B cell (primary cell): ENCODE measurements around the gene ACP1. TPM values are rescaled to one million over a fixed set of nuclear protein-coding genes. Genes with fewer than 3 reads are reported as not detected.

Source experiments
- ATAC-seq: fragments of 200-7000 bp; cut with Tn5 transposase; one replicate; pipeline ENCODE4 v1.10.0; 2021; ENCODE audit warnings: low read depth, mild to moderate bottlenecking, moderate number of reproducible peaks, moderate library complexity
- CTCF ChIA-PET: fragments of 350-600 bp; sonication (Branson Sonifier 250); formaldehyde crosslinking; loops from one replicate; lab custom pipeline; 2021; ENCODE audit warnings: antibody characterized with exemption, inconsistent platforms; lab: Charles Lee
- POLR2A ChIA-PET: fragments of 350-600 bp; sonication (Branson Sonifier 250); formaldehyde crosslinking; loops from one replicate; lab custom pipeline; 2021; ENCODE audit warnings: antibody characterized with exemption; lab: Charles Lee
- DNase-seq: peaks from one replicate; pipeline ENCODE4 v3.0.0; 2013
- H2AFZ ChIP-seq: 2 replicates; pipeline ENCODE4 v1.6.1; 2012; ENCODE audit warnings: mild to moderate bottlenecking, low read depth, low read length; ENCODE audit not compliant: insufficient read depth, poor library complexity, severe bottlenecking
- H3K27ac ChIP-seq, 2 donors: 1 replicate in 1 of 2; 2 replicates in 1 of 2; pipeline ENCODE4 v1.5.1; 2012 to 2013; ENCODE audit warnings: low read length in 2 of 2, mild to moderate bottlenecking in 2 of 2, moderate library complexity in 1 of 2
- H3K27me3 ChIP-seq, 4 experiments: fragments of 200-600 bp in 1 of 4; sonication (generic) in 1 of 4; replicated peaks in 1 of 4; 1 replicate in 2 of 4; 2 replicates in 2 of 4; pipeline versions ENCODE4 v1.6.1 to v1.7.0; 2013 to 2016; ENCODE audit warnings: low read length in 3 of 4, mild to moderate bottlenecking in 2 of 4, mixed read lengths in 1 of 4, moderate library complexity in 1 of 4; ENCODE audit not compliant: insufficient read depth in 4 of 4, control insufficient read depth in 3 of 4; ENCODE audit errors: control extremely low read depth in 1 of 4
- H3K36me3 ChIP-seq, 2 experiments: replicated peaks in 1 of 2; 1 replicate in 1 of 2; 2 replicates in 1 of 2; pipeline versions ENCODE4 v1.6.1 to v1.7.1; 2013; ENCODE audit warnings: low read length in 1 of 2; ENCODE audit not compliant: insufficient read depth in 2 of 2, control insufficient read depth in 1 of 2; ENCODE audit errors: control extremely low read depth in 1 of 2, extremely low read depth in 1 of 2
- H3K4me1 ChIP-seq, 2 donors: fragments of 200-600 bp in 1 of 2; sonication (generic) in 1 of 2; 1 replicate in 1 of 2; 2 replicates in 1 of 2; pipeline versions ENCODE4 v1.5.1 to v1.6.1; 2013 to 2017; ENCODE audit warnings: low read length in 2 of 2; ENCODE audit not compliant: control insufficient read depth in 2 of 2, insufficient read depth in 2 of 2
- H3K4me2 ChIP-seq: replicated peaks from 2 replicates; pipeline ENCODE3; 2012; ENCODE audit warnings: mild to moderate bottlenecking, low read depth, low read length; ENCODE audit not compliant: poor library complexity, severe bottlenecking
- H3K4me3 ChIP-seq, 5 experiments: fragments of 200-600 bp in 1 of 5; sonication (generic) in 1 of 5; 1 replicate in 3 of 5; 2 replicates in 2 of 5; pipeline versions ENCODE4 v1.5.1 to v1.7.0; 2011 to 2016; ENCODE audit warnings: low read length in 4 of 5, mild to moderate bottlenecking in 4 of 5, low read depth in 2 of 5, control low read depth in 1 of 5, moderate library complexity in 1 of 5; ENCODE audit not compliant: insufficient read depth in 1 of 5; ENCODE audit errors: control extremely low read depth in 1 of 5, extremely low read depth in 1 of 5
- H3K79me2 ChIP-seq: fragments of 200-600 bp; sonication (generic); one replicate; pipeline ENCODE4 v1.6.0; 2016; ENCODE audit warnings: low read length; ENCODE audit not compliant: control insufficient read depth, insufficient read depth
- H3K9ac ChIP-seq: fragments of 200-600 bp; sonication (generic); 2 replicates; pipeline ENCODE4 v1.6.1; 2017; ENCODE audit warnings: mild to moderate bottlenecking, low read length, moderate library complexity
- H3K9me3 ChIP-seq, 3 donors: one replicate each; pipeline versions ENCODE4 v1.6.1 to v1.7.1; 2013; ENCODE audit warnings: low read length in 2 of 3; ENCODE audit not compliant: control insufficient read depth in 2 of 3, insufficient read depth in 1 of 3; ENCODE audit errors: control extremely low read depth in 1 of 3
- H4K20me1 ChIP-seq: 2 replicates; pipeline ENCODE4 v1.6.0; 2012; ENCODE audit warnings: mild to moderate bottlenecking, low read length; ENCODE audit not compliant: insufficient read depth, control insufficient read depth, poor library complexity, severe bottlenecking
- H3K27ac Mint-ChIP-seq: one replicate; pipeline ENCODE4 v1.8.0; 2021; ENCODE audit warnings: mixed read lengths
- H3K27me3 Mint-ChIP-seq: one replicate; pipeline ENCODE4 v1.8.0; 2021; ENCODE audit warnings: mixed read lengths
- H3K4me1 Mint-ChIP-seq: one replicate; pipeline ENCODE4 v1.8.0; 2021; ENCODE audit warnings: mixed read lengths
- H3K4me3 Mint-ChIP-seq: one replicate; pipeline ENCODE4 v1.8.0; 2021; ENCODE audit warnings: mixed read lengths
- H3K9me3 Mint-ChIP-seq: one replicate; pipeline ENCODE4 v1.8.0; 2022; ENCODE audit warnings: mixed read lengths; ENCODE audit not compliant: insufficient read depth
- EZH2 ChIP-seq: IDR thresholded peaks from 2 replicates; pipeline ENCODE4 v1.6.1; 2012; ENCODE audit warnings: borderline replicate concordance, low read depth, mild to moderate bottlenecking, moderate library complexity, low read length; ENCODE audit not compliant: insufficient read depth, poor library complexity, severe bottlenecking
- WGBS: methylation state at CpG from one replicate; pipeline ENCODE4 v1.1.5; 2013; ENCODE audit warnings: missing lambda C conversion rate; ENCODE audit not compliant: insufficient coverage; 5-methylcytosine and 5-hydroxymethylcytosine counted together
- intact Hi-C: fragments of 100-400 bp; cut with micrococcal nuclease; formaldehyde crosslinking; loops from one replicate; pipeline ENCODE4 v1.10.0; 2022
- polyA plus RNA-seq: library from polyadenylated mRNA; depleted of rRNA; stranded (reverse); fragments of >200 nt; gene quantifications from 2 replicates; pipeline ENCODE4 v1.2.3, GENCODE V29; 2012
- total RNA-seq, 2 donors: library from RNA; stranded (reverse); fragments of 120-200 nt in 1 of 2; gene quantifications; 1 replicate in 1 of 2; 2 replicates in 1 of 2; pipeline versions ENCODE4 v1.2.3 to v1.2.4, GENCODE V29; 2013 to 2022
- TF ChIP-seq, protein P1 (sequence below): fragments of 200-600 bp; IDR thresholded peaks from one replicate; pipeline ENCODE4 v1.8.0; 2022; ENCODE audit warnings: antibody characterized with exemption, mild to moderate bottlenecking

ACP1 gene
- total and polyA plus RNA-seq, 2 donors (not counting 1 experiment from before 2014, with no cell fraction given): 70.2 to 87.8 TPM

DNA sequence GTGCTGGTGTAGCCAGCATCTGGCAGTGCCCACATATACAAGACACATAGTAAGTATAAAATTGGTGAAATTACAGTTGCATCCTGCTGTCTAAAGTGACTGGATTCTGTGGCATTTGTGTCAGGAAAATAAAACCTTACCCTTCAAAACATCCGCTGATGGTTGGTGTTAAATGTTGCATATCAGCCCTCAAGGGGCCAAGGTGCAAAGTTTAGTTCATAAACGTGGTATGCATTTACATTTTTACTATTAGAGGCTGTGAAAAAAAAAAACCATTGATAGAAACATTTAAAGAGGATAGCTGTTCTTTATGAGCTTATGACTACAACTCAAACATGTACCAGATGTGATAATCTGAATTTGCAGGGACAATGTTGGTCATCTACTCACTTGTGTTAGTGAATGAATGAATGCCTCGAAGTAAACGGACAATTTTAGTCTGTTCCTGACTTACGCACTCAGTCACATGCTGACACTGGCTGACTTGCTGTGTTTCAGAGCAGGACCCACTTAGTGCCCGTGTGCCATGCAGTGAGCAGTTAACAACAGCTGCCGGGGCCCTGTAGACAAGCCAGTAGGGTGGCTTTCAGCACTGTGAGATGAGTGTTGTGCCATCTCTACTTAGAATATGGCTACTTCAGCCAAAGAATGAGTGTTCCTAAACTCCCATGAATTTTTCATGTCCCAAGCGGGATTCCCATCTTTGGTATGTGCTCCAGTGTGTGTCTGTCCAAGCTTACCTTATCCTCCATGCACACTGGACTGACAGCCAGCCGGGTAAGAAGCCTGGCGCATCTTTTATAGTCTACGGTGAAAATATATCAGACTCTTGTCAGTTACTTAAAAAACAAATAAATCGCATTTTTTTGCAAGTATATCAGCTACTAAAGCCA, 17.9 kb downstream of the ACP1 start:
- no peak overlapping the region for H3K4me3 ChIP-seq
- TF ChIP-seq, protein P1, sequence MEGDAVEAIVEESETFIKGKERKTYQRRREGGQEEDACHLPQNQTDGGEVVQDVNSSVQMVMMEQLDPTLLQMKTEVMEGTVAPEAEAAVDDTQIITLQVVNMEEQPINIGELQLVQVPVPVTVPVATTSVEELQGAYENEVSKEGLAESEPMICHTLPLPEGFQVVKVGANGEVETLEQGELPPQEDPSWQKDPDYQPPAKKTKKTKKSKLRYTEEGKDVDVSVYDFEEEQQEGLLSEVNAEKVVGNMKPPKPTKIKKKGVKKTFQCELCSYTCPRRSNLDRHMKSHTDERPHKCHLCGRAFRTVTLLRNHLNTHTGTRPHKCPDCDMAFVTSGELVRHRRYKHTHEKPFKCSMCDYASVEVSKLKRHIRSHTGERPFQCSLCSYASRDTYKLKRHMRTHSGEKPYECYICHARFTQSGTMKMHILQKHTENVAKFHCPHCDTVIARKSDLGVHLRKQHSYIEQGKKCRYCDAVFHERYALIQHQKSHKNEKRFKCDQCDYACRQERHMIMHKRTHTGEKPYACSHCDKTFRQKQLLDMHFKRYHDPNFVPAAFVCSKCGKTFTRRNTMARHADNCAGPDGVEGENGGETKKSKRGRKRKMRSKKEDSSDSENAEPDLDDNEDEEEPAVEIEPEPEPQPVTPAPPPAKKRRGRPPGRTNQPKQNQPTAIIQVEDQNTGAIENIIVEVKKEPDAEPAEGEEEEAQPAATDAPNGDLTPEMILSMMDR: no peak
- no peak for TF ChIP-seq EZH2
- intact Hi-C loops: no loop called here
- H3K4me1 ChIP-seq: peaks cover 0 to 8% of the 10 kb centered on the region in 2 donors
- WGBS: 98% methylated on average over 9 of the region's 12 CpGs
- peaks cover 4 to 29% of the 10 kb centered on the region in 2 experiments for H3K36me3 ChIP-seq
- POLR2A ChIA-PET: no interaction called here
- H3K9ac ChIP-seq: no peak overlapping the region
- no peak overlapping the region for H3K27ac Mint-ChIP-seq
- ATAC-seq (no peak), DNase-seq (no peak)
- H3K79me2 ChIP-seq: no peaks in the 10 kb centered on the region
- no peak overlapping the region for H2AFZ ChIP-seq
- no peaks in the 10 kb centered on the region for H3K9me3 Mint-ChIP-seq
- no peaks in the 10 kb centered on the region for H3K9me3 ChIP-seq
- H3K4me3 Mint-ChIP-seq: no peak overlapping the region
- no peak overlapping the region for H3K4me2 ChIP-seq
- peaks cover 0 to 11% (median 8%) of the 10 kb centered on the region in 4 experiments for H3K27me3 ChIP-seq
- CTCF ChIA-PET: interaction anchor here (1.2 kb wide), 1 partner anchor 155 kb away, joined by 3 read pairs; no protein-coding TSS in a partner anchor
- peaks cover 4% of the 10 kb centered on the region for H3K4me1 Mint-ChIP-seq
- H4K20me1 ChIP-seq: peaks cover 6% of the 10 kb centered on the region
- peaks cover 14% of the 10 kb centered on the region for H3K27me3 Mint-ChIP-seq
- no peak overlapping the region for H3K27ac ChIP-seq
